ENCODE results near the gene PDCD1.
"Not testable (repeated sequence)": the region's sequence is repeated elsewhere in the genome, so short reads cannot be mapped to it uniquely, and the experiment has no call there.

PDCD1 gene

GRCh38 chr2:241810307-241811200 is 48.1 kb downstream of the PDCD1 start:
- DNase-seq = no peak

- DNase-seq = no peak
These were observed 49.0 kb downstream of the PDCD1 start for GRCh38 chr2:241809383-241810306.

- DNase-seq = no peak
These were observed 49.8 kb downstream of the PDCD1 start, which contains the start of gene NEU4 for GRCh38 chr2:241808721-241809382. NEU4 (plus strand) TSS chr2:241809193; CDS start chr2:241814485, 5,292 bp downstream.

- no peak for DNase-seq
These were observed 50.5 kb downstream of the PDCD1 start for GRCh38 chr2:241808051-241808720.

GRCh38 chr2:241806217-241806616 is 52.5 kb downstream of the PDCD1 start:
- not testable (repeated sequence) for DNase-seq

GRCh38 chr2:241804326-241805229 is 54.1 kb downstream of the PDCD1 start:
- peak; percentile 53 for DNase-seq

GRCh38 chr2:241803387-241804325 is 55.0 kb downstream of the PDCD1 start:
- no peak for DNase-seq

GRCh38 chr2:241802421-241803318 is 56.0 kb downstream of the PDCD1 start:
- no peak for DNase-seq

- no peak for DNase-seq
These were observed 56.9 kb downstream of the PDCD1 start for GRCh38 chr2:241801611-241802420.

GRCh38 chr2:241800198-241800903 is 58.3 kb downstream of the PDCD1 start:
- DNase-seq = not testable (repeated sequence)
